ENCODE data around the gene APOL1. TPM values are rescaled to one million over a fixed set of nuclear protein-coding genes. Genes with fewer than 3 reads are reported as not detected.
A peak's percentile ranks its signal among the peaks of the same experiment; 100 is the strongest.
"Not testable (repeated sequence)": the region's sequence is repeated elsewhere in the genome, so short reads cannot be mapped to it uniquely, and the experiment has no call there.

APOL1 gene
- total and polyA plus RNA-seq, 2 of the 13 experiments (the other 11 are each of a cell fraction or from before 2014, with no cell fraction given), result 20.3 to 75.0 TPM

GRCh38 chr22:36263886-36264664 lies 11.1 kb downstream of the APOL1 start (continued):
- TF ChIP-seq ZNF687 (CRISPR knock-in tag; IDR thresholded peaks at IDR 0.05) (peak; percentile 35), NR2F6 (IDR thresholded peaks at IDR 0.05) (0 out of 2 replicates have a peak, but pooled peaks have one; percentile 26), RXRB (CRISPR knock-in tag; IDR thresholded peaks at IDR 0.05; ENCODE audit: borderline replicate concordance) (peak; percentile 32; the same call in 1 of the 2 replicates), PATZ1 (CRISPR knock-in tag; IDR thresholded peaks at IDR 0.05) (peak; percentile 25; the same call in 1 of the 2 replicates), EP300 (IDR thresholded peaks at IDR 0.05; ENCODE audit: low read depth in 2 of 2, low read length in 2 of 2) (peak in 1 of 2 experiments; percentile 7; a peak in 1 of 4 replicates), HNF4G (IDR thresholded peaks at IDR 0.05; ENCODE audit: borderline replicate concordance, low read depth, low read length) (0 out of 2 replicates have a peak, but pooled peaks have one; percentile 47), ARID5B (CRISPR knock-in tag; IDR thresholded peaks at IDR 0.05) (peak; percentile 47; the same call in 1 of the 2 replicates), MYC (CRISPR knock-in tag; IDR thresholded peaks at IDR 0.05; ENCODE audit: borderline replicate concordance) (peak; percentile 22; the same call in 1 of the 2 replicates), PAXIP1 (CRISPR knock-in tag; conservative IDR thresholded peaks at IDR 0.05) (0 out of 2 replicates have a peak, but pooled peaks have one; percentile 25), SAP130 (CRISPR knock-in tag; IDR thresholded peaks at IDR 0.05; ENCODE audit: low read depth) (0 out of 2 replicates have a peak, but pooled peaks have one; percentile 26)
- TF ChIP-seq NR2F6 (CRISPR knock-in tag; IDR thresholded peaks at IDR 0.05); EP300 (CRISPR knock-in tag; IDR thresholded peaks at IDR 0.05; ENCODE audit: borderline replicate concordance); HNF4G (CRISPR knock-in tag; IDR thresholded peaks at IDR 0.05; ENCODE audit: borderline replicate concordance, low read depth): not testable (repeated sequence)
